Stimulated activated CD4-positive, alpha-beta T cell treated with anti-CD3 and anti-CD28 coated beads, Interleukin-1b, Interleukin-23, amount 100 ng/mL, for 24 hours (primary cell): ENCODE results near the gene B3GAT2.

Experiments
- DNase-seq, 4 experiments: peaks; one replicate each; pipeline ENCODE4 v3.0.0-alpha.2; 2020; ENCODE audit warnings: low read depth in 4 of 4, low spot score in 1 of 4

B3GAT2 gene

GRCh38 chr6:70901324-70901723, 55.5 kb downstream of the B3GAT2 start:
- no peak for DNase-seq

GRCh38 chr6:70900047-70900446, 56.8 kb downstream of the B3GAT2 start:
- DNase-seq: no peak

- no peak for DNase-seq
These were observed 62.9 kb downstream of the B3GAT2 start for GRCh38 chr6:70894001-70894400.

- no peak for DNase-seq
These were observed 67.6 kb downstream of the B3GAT2 start for GRCh38 chr6:70889270-70889669.

GRCh38 chr6:70886661-70887060, 70.2 kb downstream of the B3GAT2 start:
- no peak for DNase-seq

GRCh38 chr6:70886071-70886470, 70.8 kb downstream of the B3GAT2 start:
- DNase-seq: no peak

GRCh38 chr6:70884074-70884983, 72.5 kb downstream of the B3GAT2 start:
- DNase-seq: peak; percentile 22 to 45 (median 34)

- no peak for DNase-seq
These were observed 77.4 kb downstream of the B3GAT2 start for GRCh38 chr6:70879496-70879895.

- no peak for DNase-seq
These were observed 82.5 kb downstream of the B3GAT2 start for GRCh38 chr6:70874181-70874913.

- no peak for DNase-seq
These were observed 84.4 kb downstream of the B3GAT2 start for GRCh38 chr6:70872469-70872868.

- no peak for DNase-seq
These were observed 92.5 kb downstream of the B3GAT2 start for GRCh38 chr6:70864401-70864800.

- no peak for DNase-seq
These were observed 93.5 kb downstream of the B3GAT2 start for GRCh38 chr6:70863343-70863742.

GRCh38 chr6:70860920-70861319, 95.9 kb downstream of the B3GAT2 start:
- DNase-seq: no peak

GRCh38 chr6:70860045-70860444, 96.8 kb downstream of the B3GAT2 start:
- no peak for DNase-seq

- no peak for DNase-seq
These were observed 99.3 kb downstream of the B3GAT2 start for GRCh38 chr6:70857387-70858077.

GRCh38 chr6:70852667-70853246, 104.1 kb downstream of the B3GAT2 start:
- DNase-seq: no peak

GRCh38 chr6:70849348-70850069, 107.4 kb downstream of the B3GAT2 start:
- no peak for DNase-seq

- no peak for DNase-seq
These were observed 109.5 kb downstream of the B3GAT2 start for GRCh38 chr6:70847106-70848084.

- no peak for DNase-seq
These were observed 110.5 kb downstream of the B3GAT2 start for GRCh38 chr6:70846207-70846835.
